WTC11 (cell line): ENCODE results near the gene SPO11.

Experiments used
- CTCF ChIP-seq: fragments of 200-600 bp; IDR thresholded peaks from 2 replicates; pipeline ENCODE4 v1.8.0; 2022; ENCODE audit warnings: antibody characterized with exemption
- IRF2 ChIP-seq: sonication (generic); formaldehyde crosslinking; IDR thresholded peaks from 2 replicates; pipeline ENCODE4 v1.8.0; 2022; ENCODE audit warnings: low read depth, missing genetic modification reagents, borderline replicate concordance

- no peak for TF ChIP-seq CTCF
- no peak for TF ChIP-seq IRF2 (CRISPR knock-in tag)
These were observed 15.7 kb upstream of the SPO11 start for GRCh38 chr20:57313951-57314350.
